Ectodermal cell (in vitro differentiated cells): ENCODE data around the gene ELOVL1.

ENCODE experiments used
- H3K27ac ChIP-seq: 2 replicates; pipeline ENCODE4 v1.7.0; 2013; ENCODE audit warnings: mild to moderate bottlenecking, low read depth, low read length; ENCODE audit not compliant: insufficient read depth, poor library complexity, severe bottlenecking
- H3K27me3 ChIP-seq: 2 replicates; pipeline ENCODE4 v1.7.0; 2013; ENCODE audit warnings: mild to moderate bottlenecking, low read length; ENCODE audit not compliant: insufficient read depth, control insufficient read depth, poor library complexity, severe bottlenecking
- H3K36me3 ChIP-seq: one replicate; pipeline ENCODE4 v1.7.0; 2013; ENCODE audit warnings: low read length; ENCODE audit not compliant: control insufficient read depth, insufficient read depth
- H3K4me1 ChIP-seq: one replicate; pipeline ENCODE4 v1.7.0; 2013; ENCODE audit warnings: low read length; ENCODE audit not compliant: control insufficient read depth, insufficient read depth
- H3K4me3 ChIP-seq: 2 replicates; pipeline ENCODE4 v1.7.0; 2013; ENCODE audit warnings: low read depth, low read length, control low read depth; ENCODE audit not compliant: insufficient read depth
- H3K9me3 ChIP-seq: 2 replicates; pipeline ENCODE4 v1.7.0; 2013; ENCODE audit warnings: mild to moderate bottlenecking, low read length, moderate library complexity; ENCODE audit not compliant: control insufficient read depth
- WGBS, 2 experiments: methylation state at CpG; one replicate each; pipeline ENCODE4 v1.1.7; 2013; ENCODE audit warnings: missing lambda C conversion rate in 2 of 2; 5-methylcytosine and 5-hydroxymethylcytosine counted together

ELOVL1 gene

DNA sequence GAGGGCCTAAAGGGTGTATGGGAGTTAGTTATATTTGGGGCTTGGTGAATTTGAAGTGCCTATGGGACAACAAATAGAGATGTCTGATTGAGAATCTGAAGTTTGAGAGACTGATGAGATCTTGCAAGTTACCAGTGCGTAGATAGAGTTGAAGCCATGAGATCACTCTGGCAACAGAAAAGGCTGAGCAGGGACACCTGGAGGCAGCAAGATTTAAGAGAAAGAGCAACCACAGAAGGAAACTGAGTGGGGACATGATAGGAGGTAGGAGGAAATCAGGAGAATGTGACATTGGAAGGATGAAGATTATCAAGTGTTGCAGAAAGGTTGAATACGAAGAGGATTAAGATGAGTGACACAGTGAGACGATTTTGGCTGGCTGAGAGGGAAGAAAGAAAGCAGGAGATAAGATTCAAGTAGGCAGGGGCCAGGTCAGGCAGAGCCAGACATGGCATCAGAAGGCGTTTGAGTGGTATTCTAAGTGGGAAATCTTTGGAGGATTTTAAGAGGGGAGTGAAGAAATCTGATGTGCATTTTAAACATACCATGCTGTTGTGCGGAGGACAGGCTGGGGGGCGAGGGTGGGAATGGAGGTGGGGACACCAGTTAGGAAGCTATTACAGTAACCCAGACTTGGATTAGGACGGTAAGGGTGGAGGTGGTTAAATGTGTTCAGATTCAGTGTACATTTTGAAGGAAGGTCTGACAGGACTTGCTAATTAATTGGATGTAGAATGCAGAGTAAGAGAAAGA is 33.2 kb downstream of the ELOVL1 start:
- H3K27me3 ChIP-seq = no peaks in the 10 kb centered on the region
- no peaks in the 10 kb centered on the region for H3K36me3 ChIP-seq
- H3K4me1 ChIP-seq = peaks cover 5% of the 10 kb centered on the region
- H3K27ac ChIP-seq = no peak overlapping the region
- WGBS, 2 experiments = 90 to 92% methylated on average over 7 of the region's 7 CpGs
- H3K4me3 ChIP-seq = no peak overlapping the region
- no peaks in the 10 kb centered on the region for H3K9me3 ChIP-seq

DNA sequence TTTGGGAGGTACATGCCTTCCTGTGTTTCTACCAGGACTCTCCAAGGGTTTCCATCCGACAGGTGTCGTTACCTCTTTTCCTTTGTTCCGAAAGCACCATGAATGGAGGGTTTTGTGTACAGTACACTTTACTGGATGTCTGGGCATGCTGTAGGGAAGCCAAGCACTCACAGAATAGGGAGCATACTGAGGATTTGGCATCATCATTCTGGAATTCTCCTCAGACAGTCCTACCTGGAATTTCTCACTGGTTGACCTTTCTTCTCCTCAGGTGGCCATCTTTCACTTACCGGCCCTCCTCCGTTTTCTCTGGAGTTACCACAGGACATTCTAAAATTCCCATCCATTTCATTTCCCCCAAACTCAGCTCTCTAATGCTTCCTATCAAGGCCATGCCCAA is 36.1 kb downstream of the ELOVL1 start:
- Histone ChIP-seq H3K9me3 (peaks cover 4% of the 10 kb centered on the region), H3K27me3 (no peaks in the 10 kb centered on the region), H3K4me1 (peaks cover 5% of the 10 kb centered on the region), H3K27ac (no peak overlapping the region), H3K36me3 (no peaks in the 10 kb centered on the region), H3K4me3 (no peak overlapping the region)
- 90 to 92% methylated on average over 5 of the region's 5 CpGs for WGBS, 2 experiments

DNA sequence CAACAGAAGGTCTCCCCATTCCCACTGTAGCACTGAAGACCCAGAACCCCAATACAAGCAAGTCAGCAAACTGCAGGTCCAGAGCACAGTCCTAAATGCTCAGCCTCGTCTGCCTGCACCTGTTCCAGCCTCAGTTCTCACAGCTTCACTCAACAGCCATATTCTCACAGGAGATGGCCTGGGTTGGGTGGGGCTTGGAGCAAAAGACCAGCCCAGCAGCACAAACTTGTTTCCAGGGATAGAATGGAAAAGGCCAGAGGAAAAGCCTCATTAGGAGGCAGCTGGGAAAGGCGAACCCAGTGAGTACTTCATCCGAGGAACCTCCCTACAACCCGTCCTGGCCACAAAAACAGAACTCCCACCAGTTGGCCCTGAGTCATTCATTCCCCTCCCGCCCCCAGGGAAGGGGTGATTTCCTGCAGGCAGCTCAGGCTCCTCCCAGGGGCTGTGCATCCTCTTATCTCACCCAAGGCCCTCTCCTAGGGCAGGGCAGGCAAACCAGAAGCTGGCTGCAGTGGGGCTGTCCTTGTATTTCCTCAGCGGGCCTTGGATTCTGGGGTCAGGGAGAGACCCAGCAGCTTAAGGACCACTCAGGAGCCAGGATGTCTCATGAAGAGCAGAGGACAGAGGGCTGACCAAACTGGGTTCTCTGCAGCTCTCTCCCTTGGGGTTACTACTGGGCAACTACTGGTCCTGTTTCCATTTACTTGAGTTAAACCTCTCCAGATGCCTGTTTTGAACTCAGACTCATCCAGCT is 37.6 kb downstream of the ELOVL1 start:
- WGBS, 2 experiments = 58 to 60% methylated on average over 6 of the region's 6 CpGs
- Histone ChIP-seq H3K4me1 (peaks cover 5% of the 10 kb centered on the region), H3K27me3 (no peaks in the 10 kb centered on the region), H3K9me3 (peaks cover 4% of the 10 kb centered on the region), H3K27ac (no peak overlapping the region), H3K36me3 (no peaks in the 10 kb centered on the region), H3K4me3 (no peak overlapping the region)

DNA sequence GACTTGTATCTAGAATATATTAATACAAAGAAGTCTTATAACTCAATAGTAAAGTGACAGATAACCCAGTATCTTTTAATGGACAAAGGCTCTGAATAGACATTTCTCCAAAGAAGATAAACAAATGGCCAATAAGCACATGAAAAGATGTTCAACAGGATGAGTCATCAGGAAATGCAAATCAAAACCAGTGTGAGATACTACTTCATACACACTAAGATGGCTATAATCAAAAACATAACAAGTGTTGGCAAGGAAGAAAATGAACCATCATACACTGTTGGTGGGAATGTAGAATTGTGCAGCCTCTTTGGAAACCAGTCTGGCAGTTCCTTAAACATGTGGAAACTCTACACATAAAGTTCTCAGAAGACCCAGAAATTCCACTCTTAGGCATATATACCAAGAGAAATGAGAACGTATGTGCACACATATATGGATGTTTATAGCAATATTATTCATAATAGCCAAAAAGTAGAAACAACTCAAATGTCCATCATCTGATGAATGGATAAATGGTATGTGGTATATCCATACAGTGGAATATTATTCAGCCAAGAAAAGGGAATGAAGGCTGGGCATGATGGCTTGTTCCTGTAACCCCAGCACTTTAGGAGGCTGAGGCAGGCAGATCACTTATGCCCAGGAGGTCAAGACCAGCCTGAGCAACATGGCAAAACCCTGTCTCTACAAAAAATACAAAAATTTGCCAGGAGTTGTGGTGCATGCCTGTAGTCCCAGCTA is 40.1 kb downstream of the ELOVL1 start:
- H3K4me3 ChIP-seq = no peak overlapping the region
- H3K27me3 ChIP-seq = no peaks in the 10 kb centered on the region
- peaks cover 4% of the 10 kb centered on the region for H3K9me3 ChIP-seq
- no peak overlapping the region for H3K27ac ChIP-seq
- no CpG with 5 or more reads among the region's 1 CpG for WGBS, 2 experiments
- peaks cover 5% of the 10 kb centered on the region for H3K4me1 ChIP-seq
- H3K36me3 ChIP-seq = no peaks in the 10 kb centered on the region

DNA sequence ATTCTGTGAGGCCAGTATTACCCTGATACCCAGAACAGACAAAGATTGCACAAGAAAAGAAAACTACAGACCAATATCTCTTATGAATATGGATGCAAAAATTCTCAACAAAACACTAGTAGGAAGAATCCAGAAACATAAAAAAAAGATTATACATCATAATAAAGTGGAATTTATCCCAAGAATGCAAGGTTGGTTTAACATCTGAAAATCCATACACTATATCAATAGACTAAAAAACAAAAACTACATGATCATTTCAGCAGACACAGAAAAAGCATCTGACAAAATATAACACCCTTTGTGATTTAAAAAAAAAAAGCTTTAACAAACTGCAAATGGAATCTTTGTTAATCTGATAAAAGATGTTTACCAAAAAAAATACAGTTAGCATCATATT is 42.4 kb downstream of the ELOVL1 start:
- Histone ChIP-seq H3K4me1 (peaks cover 5% of the 10 kb centered on the region), H3K36me3 (no peaks in the 10 kb centered on the region)

DNA sequence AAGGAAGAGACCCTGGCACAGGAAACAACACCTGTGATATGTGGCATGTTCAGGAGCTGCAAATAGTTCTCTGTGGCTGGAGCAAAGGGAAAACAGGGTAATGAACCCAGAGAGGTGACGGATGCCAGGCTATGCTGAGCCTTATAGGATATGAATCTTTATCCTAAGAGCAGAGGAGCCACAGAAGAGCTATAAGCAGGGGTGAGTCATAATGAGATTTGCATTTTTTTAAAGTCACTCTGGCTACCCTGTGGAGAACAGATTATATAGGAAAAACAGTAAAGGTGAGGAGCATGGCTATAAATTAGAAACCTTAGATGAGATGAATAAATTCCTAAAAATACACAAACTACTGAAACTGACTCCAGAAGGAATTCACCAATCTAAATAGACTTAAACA is 43.0 kb downstream of the ELOVL1 start:
- H3K27ac ChIP-seq = no peak overlapping the region
- 91 to 92% methylated on average over 1 of the region's 1 CpG for WGBS, 2 experiments
- H3K4me1 ChIP-seq = no peaks in the 10 kb centered on the region
- no peaks in the 10 kb centered on the region for H3K27me3 ChIP-seq
- H3K36me3 ChIP-seq = no peaks in the 10 kb centered on the region
- H3K9me3 ChIP-seq = peaks cover 4% of the 10 kb centered on the region
- H3K4me3 ChIP-seq = no peak overlapping the region

More for the DNA sequence above, 42.4 kb downstream of the ELOVL1 start:
- H3K27me3 ChIP-seq = no peaks in the 10 kb centered on the region
- no peak overlapping the region for H3K27ac ChIP-seq
- no peak overlapping the region for H3K4me3 ChIP-seq
- H3K9me3 ChIP-seq = peaks cover 4% of the 10 kb centered on the region

DNA sequence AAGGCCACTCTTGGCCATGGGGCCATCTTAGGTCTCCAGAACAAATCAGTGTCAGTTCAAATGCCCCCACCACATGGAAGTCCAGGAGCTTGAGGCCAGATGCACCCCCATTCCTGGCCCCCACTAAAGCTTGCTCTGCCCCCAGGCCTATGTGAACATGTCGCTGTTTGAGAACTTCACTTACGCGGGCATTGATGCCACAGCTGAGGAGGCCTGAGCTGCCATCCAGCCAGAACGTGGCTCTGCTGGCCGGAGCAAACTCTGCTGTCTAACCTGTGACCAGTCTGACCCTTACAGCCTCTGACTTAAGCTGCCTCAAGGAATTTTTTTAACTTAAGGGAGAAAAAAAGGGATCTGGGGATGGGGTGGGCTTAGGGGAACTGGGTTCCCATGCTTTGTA is 45.3 kb downstream of the ELOVL1 start:
- WGBS, 2 experiments = 94 to 95% methylated on average over 5 of the region's 5 CpGs
- no peak overlapping the region for H3K27ac ChIP-seq
- no peak overlapping the region for H3K4me3 ChIP-seq
- no peaks in the 10 kb centered on the region for H3K27me3 ChIP-seq
- H3K36me3 ChIP-seq = no peaks in the 10 kb centered on the region
- no peaks in the 10 kb centered on the region for H3K4me1 ChIP-seq
- H3K9me3 ChIP-seq = no peaks in the 10 kb centered on the region

DNA sequence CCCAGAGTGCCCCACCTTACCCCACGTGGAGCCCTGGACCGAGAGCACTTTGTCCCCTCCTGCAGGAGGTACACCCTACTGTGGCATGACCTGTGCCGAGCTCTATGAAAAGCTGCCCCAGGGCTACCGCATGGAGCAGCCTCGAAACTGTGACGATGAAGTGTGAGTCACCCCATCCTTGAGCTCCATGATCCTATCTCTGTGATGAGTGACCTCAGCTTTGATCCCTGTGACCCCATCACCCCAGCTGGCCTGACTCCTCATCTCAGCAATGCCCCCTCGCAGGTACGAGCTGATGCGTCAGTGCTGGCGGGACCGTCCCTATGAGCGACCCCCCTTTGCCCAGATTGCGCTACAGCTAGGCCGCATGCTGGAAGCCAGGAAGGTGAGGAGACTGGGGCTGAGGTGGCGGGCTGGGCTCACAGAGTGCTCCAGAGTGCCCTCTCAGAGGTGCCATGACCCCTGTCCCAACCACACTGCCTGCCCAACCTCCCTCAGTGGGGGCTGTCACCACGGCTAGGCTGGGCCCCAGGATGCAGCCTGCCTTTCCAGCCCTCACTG is 46.4 kb downstream of the ELOVL1 start:
- H3K4me3 ChIP-seq = no peak overlapping the region
- H3K4me1 ChIP-seq = no peaks in the 10 kb centered on the region
- WGBS, 2 experiments = 93% methylated on average over 16 of the region's 16 CpGs
- no peaks in the 10 kb centered on the region for H3K27me3 ChIP-seq
- no peak overlapping the region for H3K27ac ChIP-seq
- no peaks in the 10 kb centered on the region for H3K9me3 ChIP-seq
- H3K36me3 ChIP-seq = no peaks in the 10 kb centered on the region

DNA sequence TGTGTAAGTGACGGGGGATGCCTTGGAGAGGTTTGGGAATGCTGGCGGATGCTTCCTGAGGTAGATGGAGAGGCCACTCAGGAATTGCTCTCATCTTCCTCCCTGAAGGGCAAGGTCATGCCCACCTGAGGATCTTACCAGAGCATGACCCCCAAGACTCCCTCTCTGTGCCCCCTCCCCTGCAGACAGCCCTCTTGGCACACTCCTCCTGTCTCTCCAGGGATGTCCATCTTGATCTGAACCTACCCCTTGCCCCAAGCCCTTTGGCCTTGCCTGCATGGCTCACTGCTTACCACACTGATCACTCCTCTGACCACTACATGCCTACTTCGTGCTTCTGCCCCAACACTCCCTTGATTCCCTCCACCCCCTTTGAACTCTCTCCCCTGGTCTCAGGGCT is 48.0 kb downstream of the ELOVL1 start:
- H3K4me3 ChIP-seq = no peak overlapping the region
- H3K27me3 ChIP-seq = no peaks in the 10 kb centered on the region
- no peaks in the 10 kb centered on the region for H3K4me1 ChIP-seq
- WGBS, 2 experiments = 93 to 94% methylated on average over 3 of the region's 3 CpGs
- no peaks in the 10 kb centered on the region for H3K36me3 ChIP-seq
- H3K27ac ChIP-seq = no peak overlapping the region
- no peaks in the 10 kb centered on the region for H3K9me3 ChIP-seq

DNA sequence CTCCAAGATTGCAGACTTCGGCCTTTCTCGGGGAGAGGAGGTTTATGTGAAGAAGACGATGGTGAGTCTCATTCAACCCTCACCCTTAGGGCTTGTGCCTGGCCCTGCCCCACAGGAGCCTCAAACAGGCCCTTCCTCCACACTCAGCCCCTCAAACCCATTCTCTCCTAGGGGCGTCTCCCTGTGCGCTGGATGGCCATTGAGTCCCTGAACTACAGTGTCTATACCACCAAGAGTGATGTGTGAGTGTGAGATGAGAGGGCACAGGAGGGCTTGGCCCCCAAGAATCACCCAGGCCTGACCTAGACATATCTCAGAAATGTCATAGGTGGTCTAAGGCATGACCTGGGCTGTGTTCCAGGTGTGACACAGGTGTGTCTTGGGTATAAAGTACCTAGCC is 48.5 kb downstream of the ELOVL1 start:
- H3K36me3 ChIP-seq = no peaks in the 10 kb centered on the region
- no peaks in the 10 kb centered on the region for H3K27me3 ChIP-seq
- H3K4me1 ChIP-seq = no peaks in the 10 kb centered on the region
- no peak overlapping the region for H3K4me3 ChIP-seq
- 91 to 97% methylated on average over 4 to 5 of the region's 5 CpGs for WGBS, 2 experiments
- H3K9me3 ChIP-seq = no peaks in the 10 kb centered on the region
- H3K27ac ChIP-seq = no peak overlapping the region
